ENCODE measurements around the gene NIM1K. TPM values are rescaled to one million over a fixed set of nuclear protein-coding genes. Genes with fewer than 3 reads are reported as not detected.

The NIM1K gene
- total and polyA plus RNA-seq, 10 of the 15 experiments (the other 5 are each of a cell fraction or from before 2014, with no cell fraction given): 0.27 to 1.7 (median 0.66) TPM

- H3K79me2 ChIP-seq (ENCODE audit: control insufficient read depth, insufficient read depth, low read length): no peaks in the 10 kb centered on the region
- H3K27me3 ChIP-seq (replicated peaks in 1 of 2; ENCODE audit: control insufficient read depth in 2 of 2, insufficient read depth in 2 of 2, low read length in 1 of 2): no peaks in the 10 kb centered on the region
- FAIRE-seq: no peak
- intact Hi-C loops (cut with micrococcal nuclease; ENCODE audit: unreplicated experiment): no loop called here
- in situ Hi-C loops (cut with MboI): no loop called here
- H3K4me1 ChIP-seq (ENCODE audit: control insufficient read depth, insufficient read depth, low read length): no peaks in the 10 kb centered on the region
- no peak overlapping the region for H3K4me2 ChIP-seq (ENCODE audit: control insufficient read depth, insufficient read depth)
- RAD21 ChIA-PET (ENCODE audit: unreplicated experiment): interaction anchor here (1.2 kb wide), 1 partner anchor 233 kb away, joined by 3 read pairs; the partner anchor contains the start of gene TMEM267
- no TSS peak for BruUV-seq (replicated peaks)
- no peak overlapping the region for H3K9ac ChIP-seq (ENCODE audit: control insufficient read depth, insufficient read depth, low read length)
- no peak for DNase-seq (ENCODE audit: low read depth, low spot score)
- SMC1A ChIA-PET (ENCODE audit: uncharacterized antibody, unreplicated experiment): interaction anchor here (0.6 to 1.8 kb wide), 3 partner anchors 9 to 138 kb away, joined by 3 to 4 read pairs (median 4); no protein-coding TSS in a partner anchor
- ATAC-seq: peak; percentile 17; the same call in 1 of the 3 replicates
- H3K27ac ChIP-seq (ENCODE audit: control insufficient read depth, insufficient read depth): no peak overlapping the region
- WGBS (ENCODE audit: insufficient coverage, insufficient replicate concordance, low lambda C conversion rate, missing lambda C conversion rate): 45% methylated on average over 5 of the region's 5 CpGs
- TF ChIP-seq RAD51 (IDR thresholded peaks at IDR 0.05) (peak; percentile 36; the same call in 1 of the 2 replicates), YY1 (IDR thresholded peaks at IDR 0.05; ENCODE audit: low read depth, low read length) (no peak)
- no peak overlapping the region for H2AFZ ChIP-seq (ENCODE audit: control insufficient read depth, low read depth, low read length)
- no peak overlapping the region for H3K4me3 ChIP-seq
- CTCF ChIA-PET: interaction anchor here (1.2 kb wide), 1 partner anchor 18 kb away, joined by 3 read pairs; no protein-coding TSS in a partner anchor
- POLR2A ChIA-PET: no interaction called here
- no peaks in the 10 kb centered on the region for H4K20me1 ChIP-seq (ENCODE audit: control insufficient read depth, insufficient read depth)
- no peaks in the 10 kb centered on the region for H3K36me3 ChIP-seq (ENCODE audit: control insufficient read depth in 2 of 2, insufficient read depth in 2 of 2, low read length in 1 of 2)
- no peaks in the 10 kb centered on the region for H3K9me3 ChIP-seq (replicated peaks; ENCODE audit: control insufficient read depth, insufficient read depth, low read length)
These were observed 59.7 kb downstream of the NIM1K start for GRCh38 chr5:43251754-43252153.

GRCh38 chr5:43255704-43256103, 63.7 kb downstream of the NIM1K start:
- Histone ChIP-seq H3K36me3 (ENCODE audit: control insufficient read depth in 2 of 2, insufficient read depth in 2 of 2, low read length in 1 of 2) (no peaks in the 10 kb centered on the region), H3K4me3 (no peak overlapping the region), H3K27ac (ENCODE audit: control insufficient read depth, insufficient read depth) (no peak overlapping the region), H3K9ac (ENCODE audit: control insufficient read depth, insufficient read depth, low read length) (no peak overlapping the region), H3K27me3 (replicated peaks in 1 of 2; ENCODE audit: control insufficient read depth in 2 of 2, insufficient read depth in 2 of 2, low read length in 1 of 2) (no peaks in the 10 kb centered on the region), H2AFZ (ENCODE audit: control insufficient read depth, low read depth, low read length) (no peak overlapping the region), H3K4me2 (ENCODE audit: control insufficient read depth, insufficient read depth) (no peak overlapping the region), H4K20me1 (ENCODE audit: control insufficient read depth, insufficient read depth) (no peaks in the 10 kb centered on the region), H3K79me2 (ENCODE audit: control insufficient read depth, insufficient read depth, low read length) (no peaks in the 10 kb centered on the region), H3K9me3 (replicated peaks; ENCODE audit: control insufficient read depth, insufficient read depth, low read length) (no peaks in the 10 kb centered on the region), H3K4me1 (ENCODE audit: control insufficient read depth, insufficient read depth, low read length) (no peaks in the 10 kb centered on the region)
- ATAC-seq (peak; percentile 78), FAIRE-seq (no peak), DNase-seq (ENCODE audit: low read depth, low spot score) (no peak)
- no TSS peak for BruUV-seq (replicated peaks)
- POLR2A ChIA-PET: no interaction called here
- CTCF ChIA-PET: no interaction called here
- RAD21 ChIA-PET (ENCODE audit: unreplicated experiment): no interaction called here
- intact Hi-C loops (cut with micrococcal nuclease; ENCODE audit: unreplicated experiment) (no loop called here), in situ Hi-C loops (cut with MboI) (no loop called here)
- SMC1A ChIA-PET (ENCODE audit: uncharacterized antibody, unreplicated experiment): no interaction called here
- 17% methylated on average over 2 of the region's 2 CpGs for WGBS (ENCODE audit: insufficient coverage, insufficient replicate concordance, low lambda C conversion rate, missing lambda C conversion rate)
- TF ChIP-seq ZNF687 (IDR thresholded peaks at IDR 0.05) (no peak), PAX8 (IDR thresholded peaks at IDR 0.05) (no peak), CBX3 (IDR thresholded peaks at IDR 0.05; ENCODE audit: borderline replicate concordance, low read depth) (no peak), EGR1 (IDR thresholded peaks at IDR 0.05; ENCODE audit: borderline replicate concordance in 1 of 2, low read depth in 2 of 2, low read length in 2 of 2) (no peak), SPI1 (IDR thresholded peaks at IDR 0.05; ENCODE audit: borderline replicate concordance, insufficient read depth, low read depth, low read length) (no peak), ATF7 (IDR thresholded peaks at IDR 0.05; ENCODE audit: low read depth) (no peak), SMAD1 (IDR thresholded peaks at IDR 0.05; ENCODE audit: low read depth, partially characterized antibody) (no peak), ZBTB40 (IDR thresholded peaks at IDR 0.05; ENCODE audit: borderline replicate concordance) (no peak)
